Stimulated activated CD4-positive, alpha-beta T cell treated with anti-CD3 and anti-CD28 coated beads, Interleukin-15, amount 100 ng/mL, for 24 hours (primary cell): ENCODE results near the gene LITAF.
"Not testable (repeated sequence)": the region's sequence is repeated elsewhere in the genome, so short reads cannot be mapped to it uniquely, and the experiment has no call there.

Experiments used
- DNase-seq: peaks from one replicate; pipeline ENCODE4 v3.0.0-alpha.2; 2020

The LITAF gene

GRCh38 chr16:11571549-11571948, 15.2 kb downstream of the LITAF start:
- no peak for DNase-seq

- DNase-seq = no peak
Measured at GRCh38 chr16:11570806-11571205, 15.9 kb downstream of the LITAF start.

- no peak for DNase-seq
Measured at GRCh38 chr16:11570258-11570657, 16.5 kb downstream of the LITAF start.

- no peak for DNase-seq
Measured at GRCh38 chr16:11566398-11566797, 20.3 kb downstream of the LITAF start.

GRCh38 chr16:11565665-11566064, 21.1 kb downstream of the LITAF start:
- DNase-seq = no peak

- DNase-seq = no peak
Measured at GRCh38 chr16:11564046-11564926, 22.4 kb downstream of the LITAF start.

GRCh38 chr16:11563493-11564040, 23.2 kb downstream of the LITAF start:
- no peak for DNase-seq

- no peak for DNase-seq
Measured at GRCh38 chr16:11562941-11563340, 23.8 kb downstream of the LITAF start.

GRCh38 chr16:11562411-11562810, 24.3 kb downstream of the LITAF start:
- no peak for DNase-seq

- DNase-seq = no peak
Measured at GRCh38 chr16:11561856-11562255, 24.9 kb downstream of the LITAF start.

GRCh38 chr16:11561454-11561805, 25.3 kb downstream of the LITAF start:
- DNase-seq = no peak

GRCh38 chr16:11560701-11561453, 25.8 kb downstream of the LITAF start:
- DNase-seq = peak; percentile 43

- not testable (repeated sequence) for DNase-seq
Measured at GRCh38 chr16:11558308-11558823, 28.4 kb downstream of the LITAF start.

- no peak for DNase-seq
Measured at GRCh38 chr16:11557801-11558200, 28.9 kb downstream of the LITAF start.

- no peak for DNase-seq
Measured at GRCh38 chr16:11556945-11557720, 29.6 kb downstream of the LITAF start.

- DNase-seq = no peak
Measured at GRCh38 chr16:11556214-11556819, 30.4 kb downstream of the LITAF start.

- DNase-seq = no peak
Measured at GRCh38 chr16:11554053-11554452, 32.7 kb downstream of the LITAF start.

GRCh38 chr16:11553371-11553770, 33.3 kb downstream of the LITAF start:
- DNase-seq = no peak

- DNase-seq = no peak
Measured at GRCh38 chr16:11552440-11552839, 34.3 kb downstream of the LITAF start.

GRCh38 chr16:11551842-11552241, 34.9 kb downstream of the LITAF start:
- no peak for DNase-seq

GRCh38 chr16:11550791-11551498, 35.8 kb downstream of the LITAF start:
- no peak for DNase-seq
